GM12872 (cell line): ENCODE measurements around the gene DDX39B.

ENCODE experiments used
- TF ChIP-seq, protein P1 (sequence below): IDR thresholded peaks from 3 replicates; pipeline ENCODE4 v1.5.1; 2011; ENCODE audit warnings: low read depth, mild to moderate bottlenecking, low read length, moderate library complexity; ENCODE audit not compliant: insufficient read depth

Gene DDX39B

DNA sequence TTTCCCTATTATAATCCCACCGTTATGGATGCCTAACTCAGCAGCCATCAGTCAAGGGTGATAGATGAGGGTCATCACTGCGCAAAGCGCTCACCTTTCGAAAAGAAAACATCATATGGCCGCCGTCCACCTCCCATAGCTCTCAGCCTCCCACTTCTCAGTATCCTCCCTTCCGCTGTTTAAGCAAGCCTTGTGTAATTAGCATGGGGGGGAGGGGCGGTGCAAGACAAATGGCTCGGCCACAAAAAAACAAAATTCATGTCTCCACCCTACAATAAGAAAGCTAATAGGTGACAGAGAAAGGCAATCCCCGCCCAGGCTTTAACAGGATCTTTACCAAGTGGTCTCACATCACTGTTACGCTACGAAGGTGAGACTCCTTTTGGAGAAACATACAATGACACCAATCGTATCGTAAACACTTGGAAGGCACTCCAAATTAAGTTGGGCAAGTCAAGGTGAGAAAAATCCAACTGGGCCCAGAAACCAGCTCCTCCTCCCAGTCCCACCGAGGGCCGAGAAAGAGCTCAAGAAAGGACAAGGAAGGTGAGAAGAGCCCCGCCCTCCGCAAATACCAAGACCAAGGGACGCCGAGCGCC, 645 bp downstream of the DDX39B start:
- TF ChIP-seq, protein P1, sequence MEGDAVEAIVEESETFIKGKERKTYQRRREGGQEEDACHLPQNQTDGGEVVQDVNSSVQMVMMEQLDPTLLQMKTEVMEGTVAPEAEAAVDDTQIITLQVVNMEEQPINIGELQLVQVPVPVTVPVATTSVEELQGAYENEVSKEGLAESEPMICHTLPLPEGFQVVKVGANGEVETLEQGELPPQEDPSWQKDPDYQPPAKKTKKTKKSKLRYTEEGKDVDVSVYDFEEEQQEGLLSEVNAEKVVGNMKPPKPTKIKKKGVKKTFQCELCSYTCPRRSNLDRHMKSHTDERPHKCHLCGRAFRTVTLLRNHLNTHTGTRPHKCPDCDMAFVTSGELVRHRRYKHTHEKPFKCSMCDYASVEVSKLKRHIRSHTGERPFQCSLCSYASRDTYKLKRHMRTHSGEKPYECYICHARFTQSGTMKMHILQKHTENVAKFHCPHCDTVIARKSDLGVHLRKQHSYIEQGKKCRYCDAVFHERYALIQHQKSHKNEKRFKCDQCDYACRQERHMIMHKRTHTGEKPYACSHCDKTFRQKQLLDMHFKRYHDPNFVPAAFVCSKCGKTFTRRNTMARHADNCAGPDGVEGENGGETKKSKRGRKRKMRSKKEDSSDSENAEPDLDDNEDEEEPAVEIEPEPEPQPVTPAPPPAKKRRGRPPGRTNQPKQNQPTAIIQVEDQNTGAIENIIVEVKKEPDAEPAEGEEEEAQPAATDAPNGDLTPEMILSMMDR: no peak

- TF ChIP-seq, protein P1: no peak
These were observed 1.2 kb downstream of the DDX39B start for GRCh38 chr6:31540640-31541039.

GRCh38 chr6:31538805-31539400, 2.9 kb downstream of the DDX39B start:
- TF ChIP-seq, protein P1: no peak

DNA sequence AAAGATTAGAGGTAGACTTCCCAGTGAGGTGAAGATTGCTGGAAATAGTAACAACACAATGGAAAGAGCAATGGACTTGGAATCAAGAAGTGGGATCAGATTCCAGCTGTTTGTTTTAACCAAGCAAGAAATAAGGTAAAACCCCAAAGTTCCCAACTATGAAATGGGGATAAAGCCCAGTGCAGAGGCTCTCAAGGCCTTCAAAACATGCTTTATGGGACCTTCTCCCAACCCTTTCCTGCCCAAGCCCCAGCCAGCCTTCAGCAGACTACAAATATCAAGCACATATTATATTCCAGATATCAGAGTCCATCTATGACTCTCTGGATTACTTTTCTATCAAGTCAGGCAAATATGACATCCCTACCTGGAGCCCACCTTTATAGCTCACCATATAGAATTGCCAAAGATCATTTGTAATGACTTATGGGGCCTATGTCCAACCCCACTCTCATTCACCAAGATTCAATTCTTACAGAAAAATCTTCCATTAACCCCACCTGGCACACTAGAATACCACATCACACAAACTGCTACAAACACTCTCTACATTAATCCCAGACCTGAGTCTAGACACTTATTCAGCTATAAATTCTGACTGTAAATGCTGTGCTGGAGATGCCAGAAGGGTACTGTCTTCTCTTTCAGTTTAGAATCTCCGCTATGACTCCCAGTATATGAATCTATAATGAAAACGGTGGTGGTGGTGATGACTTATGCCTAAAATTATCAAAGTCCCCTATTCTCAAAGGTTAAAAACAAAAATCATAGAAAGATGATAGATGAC, 6.1 kb downstream of the DDX39B start:
- TF ChIP-seq, protein P1: no peak

GRCh38 chr6:31534521-31535040, 7.2 kb downstream of the DDX39B start:
- TF ChIP-seq, protein P1: no peak

DNA sequence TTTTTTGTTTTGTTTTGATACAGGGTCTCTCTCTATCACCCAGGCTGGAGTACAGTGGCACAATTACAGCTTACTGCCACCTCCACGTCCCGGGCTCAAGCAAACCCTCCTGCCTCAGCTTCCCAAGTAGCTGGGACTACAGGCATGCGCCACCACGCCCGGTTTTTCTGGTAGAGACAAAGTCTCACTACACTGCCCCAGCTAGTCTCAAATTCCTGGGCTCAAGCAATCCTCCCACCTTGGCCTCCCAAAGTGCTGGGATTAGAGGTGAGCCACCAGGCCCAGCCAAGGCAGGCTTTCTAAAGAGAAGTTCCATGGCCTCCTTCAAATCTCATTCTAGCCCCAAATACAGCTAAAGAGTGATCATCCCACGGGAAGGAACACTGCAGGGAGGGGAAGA, 7.8 kb downstream of the DDX39B start:
- TF ChIP-seq, protein P1: no peak

DNA sequence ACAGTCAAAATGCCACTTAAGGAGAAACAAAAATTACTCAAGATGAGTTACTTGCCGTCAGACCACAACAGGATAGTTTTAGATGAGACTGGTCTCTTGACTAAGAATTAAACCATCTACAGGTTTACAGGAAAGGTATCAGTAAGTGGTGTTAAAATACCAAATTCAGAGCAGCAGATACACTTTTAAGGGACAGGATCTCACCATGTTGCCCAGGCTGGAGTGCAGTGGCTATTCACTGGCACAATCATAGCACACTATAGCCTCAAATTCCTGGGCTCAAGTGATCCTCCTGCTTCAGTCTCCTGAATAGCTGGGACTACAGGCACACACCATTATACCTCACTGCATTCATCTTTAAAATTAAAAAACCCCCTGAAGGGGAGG, 8.4 kb downstream of the DDX39B start:
- TF ChIP-seq, protein P1: no peak
